ENCODE measurements around the gene TRPV4.

Gene TRPV4

DNA sequence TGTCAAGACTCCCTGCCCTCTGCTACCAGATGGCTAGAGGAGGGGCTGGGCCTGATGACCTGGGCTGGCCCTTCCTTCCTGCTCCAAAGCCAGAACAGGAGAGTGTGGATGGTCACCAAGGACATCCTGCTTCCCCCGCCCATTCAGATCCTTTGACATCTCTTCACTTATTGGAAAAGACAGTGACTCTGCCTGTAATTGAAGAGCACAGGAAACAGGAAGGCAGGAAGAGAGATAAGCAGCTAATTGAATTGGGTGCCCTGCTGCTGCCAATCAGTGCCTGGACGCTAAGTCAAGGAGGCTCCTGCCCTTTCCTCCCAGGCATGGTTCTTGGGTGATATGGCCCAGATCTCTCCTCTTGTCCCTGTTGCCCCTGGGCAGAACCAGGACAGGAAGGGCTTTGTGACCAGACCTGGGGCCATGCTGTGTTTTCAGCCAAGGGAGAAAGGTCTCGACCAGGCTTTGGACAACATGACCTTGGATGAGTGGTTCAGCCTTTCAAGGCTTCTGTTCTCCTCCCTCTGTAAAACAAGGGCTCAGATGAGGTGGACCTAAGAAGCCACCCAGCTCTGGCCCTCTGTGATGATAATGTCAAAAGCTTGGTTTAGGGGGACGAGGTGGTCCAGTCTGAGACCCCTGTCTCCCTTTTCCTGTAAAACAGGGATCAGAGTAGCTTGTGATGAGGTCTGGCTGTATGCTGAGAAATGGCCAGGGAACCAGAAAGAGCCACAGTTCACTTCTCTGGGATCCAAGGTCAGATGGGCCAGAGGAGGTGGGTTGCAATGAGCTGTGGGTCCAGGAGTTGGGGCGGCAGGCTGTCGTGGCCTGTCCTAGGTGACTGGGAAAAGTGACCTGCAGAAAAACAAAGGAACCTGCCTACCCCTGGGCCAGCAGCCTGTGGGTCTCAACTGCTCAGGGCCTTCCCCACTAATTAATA, 80.8 kb downstream of the TRPV4 start:
- Histone ChIP-seq H3K79me2 (ENCODE audit: control insufficient read depth, insufficient read depth, low read length, unreplicated experiment) (no peaks in the 10 kb centered on the region), H2AFZ (ENCODE audit: low read length, unreplicated experiment) (no peak overlapping the region), H3K36me3 (ENCODE audit: insufficient read depth, low read length) (no peaks in the 10 kb centered on the region), H3K27me3 (ENCODE audit: insufficient read depth, low read length) (peaks cover 38% of the 10 kb centered on the region), H3K4me3 (ENCODE audit: low read depth, low read length) (no peak overlapping the region), H3K4me1 (ENCODE audit: control insufficient read depth, insufficient read depth, low read length, unreplicated experiment) (no peaks in the 10 kb centered on the region), H3K27ac (ENCODE audit: low read depth, low read length) (no peak overlapping the region)

DNA sequence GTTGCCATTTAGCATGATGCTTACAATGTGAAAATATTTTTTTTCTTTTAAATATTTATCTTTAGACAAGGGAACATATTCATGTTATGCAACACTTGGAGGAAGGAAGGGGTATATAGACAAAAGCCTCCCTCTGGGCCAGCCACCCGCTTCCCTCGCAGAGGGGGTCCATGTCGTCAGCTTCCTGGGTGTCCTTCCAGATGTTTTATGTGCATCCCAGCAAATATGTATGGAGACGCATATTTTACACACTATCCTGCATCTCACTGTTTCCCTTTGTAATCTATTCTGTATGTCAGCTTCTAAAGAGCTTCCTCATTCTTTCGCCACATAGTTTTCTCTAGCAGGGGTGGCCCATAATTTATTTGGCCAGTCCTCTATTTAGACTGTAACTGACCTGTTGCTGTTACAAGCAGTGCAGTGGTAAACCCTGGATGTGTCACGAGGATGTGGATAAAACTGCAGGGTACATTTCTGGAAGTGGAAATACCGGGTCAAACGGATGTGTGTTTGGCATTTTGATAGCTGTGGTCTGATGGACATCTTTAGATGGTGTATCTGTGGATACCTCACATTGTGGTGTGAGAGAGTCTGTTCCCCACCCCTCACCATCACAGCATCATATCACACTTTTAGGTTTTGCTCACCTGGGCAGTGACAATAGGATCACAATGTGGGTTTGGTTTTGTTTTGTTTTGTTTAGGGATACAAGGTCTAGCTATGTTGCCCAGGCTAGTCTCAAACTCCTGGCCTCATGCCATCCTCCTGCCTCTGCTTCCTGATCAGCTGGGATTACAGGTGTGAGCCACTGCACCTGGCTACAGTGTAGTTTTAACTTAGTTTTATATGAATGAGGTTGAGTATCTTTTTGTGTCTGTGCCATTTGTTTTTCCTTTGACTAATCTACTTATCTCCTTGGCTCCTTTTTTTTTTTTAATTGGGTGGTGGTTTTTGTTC, 87.9 kb downstream of the TRPV4 start:
- Histone ChIP-seq H3K4me3 (ENCODE audit: low read depth, low read length) (no peak overlapping the region), H3K27me3 (ENCODE audit: insufficient read depth, low read length) (peaks cover 9% of the 10 kb centered on the region), H3K36me3 (ENCODE audit: insufficient read depth, low read length) (no peaks in the 10 kb centered on the region), H3K27ac (ENCODE audit: low read depth, low read length) (no peak overlapping the region), H3K4me1 (ENCODE audit: control insufficient read depth, insufficient read depth, low read length, unreplicated experiment) (no peaks in the 10 kb centered on the region), H2AFZ (ENCODE audit: low read length, unreplicated experiment) (no peak overlapping the region), H3K79me2 (ENCODE audit: control insufficient read depth, insufficient read depth, low read length, unreplicated experiment) (no peaks in the 10 kb centered on the region)

DNA sequence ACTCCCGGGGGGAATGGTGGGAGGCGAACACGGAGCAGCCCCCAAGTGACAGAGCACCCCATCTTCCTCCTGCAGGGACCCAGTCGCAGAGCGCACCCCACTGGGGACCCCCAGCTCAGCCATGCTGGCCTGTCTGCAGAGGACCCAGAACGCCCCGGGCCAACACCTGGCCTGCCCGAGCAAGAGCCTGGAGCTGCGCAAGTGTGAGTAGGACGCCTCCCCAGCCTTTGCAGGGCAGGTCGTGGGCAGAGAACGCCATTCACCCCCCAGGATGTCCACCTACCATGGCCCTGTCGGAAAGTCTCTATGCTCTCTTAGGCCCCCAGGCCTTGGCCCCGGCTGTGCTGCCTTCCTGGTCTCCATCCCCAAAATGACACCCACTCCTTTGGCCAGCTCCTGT, 89.2 kb downstream of the TRPV4 start:
- H3K27ac ChIP-seq (ENCODE audit: low read depth, low read length) = no peak overlapping the region
- H3K4me1 ChIP-seq (ENCODE audit: control insufficient read depth, insufficient read depth, low read length, unreplicated experiment) = peaks cover 12% of the 10 kb centered on the region
- H3K4me3 ChIP-seq (ENCODE audit: low read depth, low read length) = no peak overlapping the region
- peaks cover 7% of the 10 kb centered on the region; the same call in 1 of the 2 replicates for H3K27me3 ChIP-seq (ENCODE audit: insufficient read depth, low read length)
- H3K36me3 ChIP-seq (ENCODE audit: insufficient read depth, low read length) = no peaks in the 10 kb centered on the region
- no peaks in the 10 kb centered on the region for H3K79me2 ChIP-seq (ENCODE audit: control insufficient read depth, insufficient read depth, low read length, unreplicated experiment)
- no peak overlapping the region for H2AFZ ChIP-seq (ENCODE audit: low read length, unreplicated experiment)

DNA sequence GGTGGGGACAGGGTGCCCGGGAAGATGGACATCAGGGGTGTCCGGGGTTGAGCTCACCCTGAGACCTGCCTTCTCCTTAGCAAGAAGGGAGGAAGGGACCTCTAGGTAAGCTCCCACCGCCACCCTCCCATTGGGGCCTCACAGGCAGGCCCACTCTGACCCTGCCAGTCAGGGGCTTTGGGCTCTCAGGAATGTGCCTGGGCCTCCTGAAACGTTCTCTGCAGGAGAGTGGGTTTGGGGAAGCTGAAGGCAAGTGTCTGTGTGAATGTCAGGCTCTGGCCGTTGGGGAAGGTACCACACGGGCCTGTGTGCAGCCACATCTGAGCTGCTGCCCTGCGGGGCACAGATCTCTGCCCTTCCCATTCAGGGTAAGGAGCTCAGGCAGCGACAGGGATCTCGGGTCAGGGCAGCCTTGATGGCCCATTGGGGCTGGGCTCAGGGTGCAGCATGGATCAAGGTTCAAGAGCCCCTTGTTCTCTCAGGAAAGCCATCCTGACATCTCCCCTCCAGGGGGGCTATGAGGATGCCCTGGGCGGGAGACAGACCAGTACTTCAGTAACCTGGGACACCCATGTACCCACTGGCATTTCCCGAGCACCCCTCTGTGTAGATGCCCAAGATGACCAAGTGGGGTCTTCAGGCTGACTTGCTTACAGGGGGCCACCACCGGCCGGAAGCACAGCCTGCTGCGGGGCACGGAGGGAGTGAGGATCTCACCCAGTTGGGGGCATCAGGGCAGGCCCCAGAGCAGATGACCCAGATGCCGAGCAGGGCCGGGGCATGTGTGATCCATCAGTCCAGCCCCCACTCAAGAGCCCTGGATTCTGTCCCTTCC, 89.9 kb downstream of the TRPV4 start:
- Histone ChIP-seq H3K27me3 (ENCODE audit: insufficient read depth, low read length) (peaks cover 3% of the 10 kb centered on the region; the same call in 1 of the 2 replicates), H3K27ac (ENCODE audit: low read depth, low read length) (no peak overlapping the region), H3K4me1 (ENCODE audit: control insufficient read depth, insufficient read depth, low read length, unreplicated experiment) (peaks cover 19% of the 10 kb centered on the region), H3K36me3 (ENCODE audit: insufficient read depth, low read length) (no peaks in the 10 kb centered on the region), H3K4me3 (ENCODE audit: low read depth, low read length) (no peak overlapping the region), H2AFZ (ENCODE audit: low read length, unreplicated experiment) (no peak overlapping the region), H3K79me2 (ENCODE audit: control insufficient read depth, insufficient read depth, low read length, unreplicated experiment) (no peaks in the 10 kb centered on the region)

DNA sequence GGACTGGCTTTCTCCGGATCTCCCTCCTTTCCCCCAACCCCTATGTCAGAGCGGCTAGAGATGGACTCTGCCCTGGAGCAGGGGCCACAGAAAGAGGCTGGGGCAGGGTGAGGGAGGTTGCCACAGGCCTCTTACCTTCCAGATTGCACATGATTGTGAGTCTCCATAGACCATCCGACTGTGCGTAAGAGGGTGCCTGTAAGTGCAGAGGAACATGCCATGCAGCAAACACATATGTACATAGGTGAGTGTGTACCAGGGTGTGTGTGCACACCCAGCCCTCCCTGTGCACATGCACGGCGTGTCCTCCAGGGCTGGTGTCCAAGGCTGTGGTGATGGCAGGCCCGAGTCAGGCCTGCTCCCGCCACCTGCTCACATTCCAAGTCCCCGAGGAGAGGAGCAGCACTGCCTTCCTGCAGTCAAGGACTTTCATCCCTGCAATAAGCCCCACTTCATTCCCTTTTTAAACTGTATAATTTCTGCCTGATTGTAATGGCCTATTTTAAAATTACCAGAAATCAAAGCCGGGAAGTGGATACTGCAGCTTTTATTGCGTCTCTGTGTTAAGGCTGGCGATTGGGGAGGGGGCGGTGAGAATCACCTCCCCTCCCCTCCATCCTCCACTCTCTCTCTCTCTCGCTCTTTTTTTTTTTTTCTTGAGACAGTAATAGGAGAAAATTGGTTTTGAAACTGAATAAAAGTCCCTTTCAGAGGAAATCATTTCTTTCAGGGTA, 91.1 kb downstream of the TRPV4 start:
- no peaks in the 10 kb centered on the region for H3K36me3 ChIP-seq (ENCODE audit: insufficient read depth, low read length)
- no peak overlapping the region for H2AFZ ChIP-seq (ENCODE audit: low read length, unreplicated experiment)
- peaks cover 19% of the 10 kb centered on the region for H3K4me1 ChIP-seq (ENCODE audit: control insufficient read depth, insufficient read depth, low read length, unreplicated experiment)

DNA sequence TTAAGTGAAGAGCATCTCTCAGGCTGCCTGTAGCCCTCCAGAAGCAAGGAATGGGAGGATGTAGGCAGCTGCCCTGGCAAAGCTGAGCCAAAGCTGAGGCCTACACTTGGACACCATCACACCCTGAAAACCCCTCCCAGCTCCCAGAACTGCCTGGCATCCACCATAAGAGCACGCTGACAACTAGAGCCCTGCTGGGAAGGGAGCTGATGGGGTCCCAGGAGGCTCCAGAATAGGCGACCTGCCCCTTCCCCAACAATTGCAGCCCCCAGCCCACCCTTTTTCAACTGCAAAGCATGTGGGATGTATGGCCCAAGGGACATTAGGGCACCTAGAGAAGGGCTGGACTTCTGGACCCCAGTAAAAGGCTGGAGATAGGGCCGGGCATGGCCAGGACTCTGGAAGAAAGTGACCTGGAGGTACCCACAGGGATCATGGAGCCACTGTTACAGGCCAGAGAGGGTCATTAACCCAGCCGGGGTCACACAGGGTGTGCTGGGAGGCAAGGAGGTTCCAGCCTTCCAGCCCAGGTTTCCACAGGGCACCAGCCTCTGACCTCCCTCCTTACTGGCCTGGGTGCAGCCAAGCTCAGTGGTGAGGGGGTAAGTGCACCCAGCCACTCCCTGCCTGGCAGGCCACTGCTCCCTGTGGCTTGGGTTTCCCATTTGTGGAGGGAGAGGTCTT, 91.8 kb downstream of the TRPV4 start:
- Histone ChIP-seq H3K27ac (ENCODE audit: low read depth, low read length) (no peak overlapping the region), H3K36me3 (ENCODE audit: insufficient read depth, low read length) (no peaks in the 10 kb centered on the region), H3K79me2 (ENCODE audit: control insufficient read depth, insufficient read depth, low read length, unreplicated experiment) (no peaks in the 10 kb centered on the region), H2AFZ (ENCODE audit: low read length, unreplicated experiment) (no peak overlapping the region), H3K4me3 (ENCODE audit: low read depth, low read length) (no peak overlapping the region), H3K27me3 (ENCODE audit: insufficient read depth, low read length) (no peaks in the 10 kb centered on the region), H3K4me1 (ENCODE audit: control insufficient read depth, insufficient read depth, low read length, unreplicated experiment) (peaks cover 19% of the 10 kb centered on the region)

More for the DNA sequence above, 91.1 kb downstream of the TRPV4 start:
- Histone ChIP-seq H3K27me3 (ENCODE audit: insufficient read depth, low read length) (no peaks in the 10 kb centered on the region), H3K4me3 (ENCODE audit: low read depth, low read length) (no peak overlapping the region), H3K27ac (ENCODE audit: low read depth, low read length) (no peak overlapping the region), H3K79me2 (ENCODE audit: control insufficient read depth, insufficient read depth, low read length, unreplicated experiment) (no peaks in the 10 kb centered on the region)

DNA sequence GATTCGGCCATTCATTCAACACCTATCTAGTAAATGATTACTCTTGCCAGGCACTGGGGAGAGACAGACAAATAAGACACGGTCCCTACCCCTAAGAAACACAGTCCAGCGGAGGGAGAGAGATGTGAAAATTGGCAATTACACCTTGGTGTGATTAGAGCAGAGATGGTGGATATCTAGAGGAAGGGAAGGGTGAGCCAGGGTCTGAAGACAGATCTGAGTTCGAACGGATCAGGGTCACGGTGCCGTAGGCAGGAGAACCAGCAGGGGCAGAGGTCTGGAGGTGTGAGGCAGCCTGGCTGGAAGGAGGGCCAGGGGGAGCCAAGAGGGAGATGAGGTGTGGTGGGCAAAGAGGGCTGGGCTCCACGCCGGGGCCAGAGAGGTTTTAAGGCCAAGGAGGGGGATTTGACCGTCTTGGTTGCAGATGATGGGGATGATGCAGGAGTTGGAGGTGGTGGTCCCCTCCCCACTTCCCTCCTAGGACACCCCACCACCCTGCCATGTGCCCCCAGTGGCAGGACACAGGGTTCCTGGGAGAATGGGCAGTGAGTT, 92.4 kb downstream of the TRPV4 start:
- Histone ChIP-seq H3K27ac (ENCODE audit: low read depth, low read length) (no peak overlapping the region), H3K4me1 (ENCODE audit: control insufficient read depth, insufficient read depth, low read length, unreplicated experiment) (peaks cover 19% of the 10 kb centered on the region), H3K27me3 (ENCODE audit: insufficient read depth, low read length) (peaks cover 6% of the 10 kb centered on the region; the same call in 1 of the 2 replicates), H3K79me2 (ENCODE audit: control insufficient read depth, insufficient read depth, low read length, unreplicated experiment) (no peaks in the 10 kb centered on the region), H2AFZ (ENCODE audit: low read length, unreplicated experiment) (no peak overlapping the region), H3K36me3 (ENCODE audit: insufficient read depth, low read length) (no peaks in the 10 kb centered on the region), H3K4me3 (ENCODE audit: low read depth, low read length) (no peak overlapping the region)

DNA sequence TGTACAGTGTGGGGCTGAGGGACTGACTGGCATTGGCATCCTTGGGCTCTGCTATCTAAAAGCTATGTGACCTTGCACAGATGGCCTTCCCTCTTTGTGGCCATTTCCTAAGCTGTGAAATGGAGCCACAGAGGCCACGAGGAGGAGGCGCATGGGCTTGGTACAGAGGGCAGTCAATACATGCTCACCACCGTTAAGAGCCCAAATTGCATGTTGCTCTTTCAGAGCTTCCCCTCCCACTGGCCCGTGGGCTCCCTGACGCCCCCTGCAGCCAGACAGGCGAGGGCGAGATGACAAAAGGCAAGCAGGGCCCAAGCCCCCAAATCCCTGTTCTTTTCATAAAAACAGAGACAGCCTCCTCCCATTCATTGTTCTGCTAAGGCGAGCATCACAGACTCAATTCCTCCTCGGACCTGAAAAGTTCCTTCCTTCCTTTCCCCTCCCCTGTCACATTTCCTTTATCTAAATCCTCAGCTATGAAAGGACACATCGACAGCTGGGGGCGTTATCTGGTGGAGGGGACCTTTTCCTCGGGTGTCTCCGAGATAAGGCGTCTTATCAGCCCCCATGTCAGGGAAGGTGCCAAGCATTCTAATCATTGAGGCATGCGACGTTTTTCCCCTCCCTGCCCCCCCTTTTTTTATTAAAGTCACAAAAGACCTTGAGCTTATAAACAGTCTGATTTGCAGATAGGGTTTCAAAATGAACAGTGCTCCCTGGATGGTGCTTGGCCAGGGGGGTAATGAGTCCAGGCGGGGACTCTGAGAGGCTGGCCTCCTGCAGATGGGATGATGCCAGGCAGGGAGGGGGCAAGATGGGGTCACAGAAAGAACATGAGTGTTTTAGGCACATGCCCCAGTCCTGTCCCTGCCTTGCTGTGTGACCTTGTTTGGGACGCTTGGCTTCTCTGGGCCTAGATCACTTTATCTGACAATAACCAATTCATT, 93.2 kb downstream of the TRPV4 start:
- peaks cover 19% of the 10 kb centered on the region for H3K4me1 ChIP-seq (ENCODE audit: control insufficient read depth, insufficient read depth, low read length, unreplicated experiment)
- H3K4me3 ChIP-seq (ENCODE audit: low read depth, low read length) = no peak overlapping the region
- peak overlapping the region; percentile 58 for H2AFZ ChIP-seq (ENCODE audit: low read length, unreplicated experiment)
- no peaks in the 10 kb centered on the region for H3K36me3 ChIP-seq (ENCODE audit: insufficient read depth, low read length)
- no peaks in the 10 kb centered on the region for H3K79me2 ChIP-seq (ENCODE audit: control insufficient read depth, insufficient read depth, low read length, unreplicated experiment)
- H3K27me3 ChIP-seq (ENCODE audit: insufficient read depth, low read length) = peaks cover 12% of the 10 kb centered on the region; the same call in 1 of the 2 replicates
- H3K27ac ChIP-seq (ENCODE audit: low read depth, low read length) = peak overlapping the region; percentile 83
